Retinal pigment epithelial cell (primary cell): ENCODE measurements around the gene GPX8.
A peak's percentile ranks its signal among the peaks of the same experiment; 100 is the strongest.

Experiments used
- DNase-seq: peaks from one replicate; pipeline ENCODE4 v3.0.0-alpha.2; 2010; ENCODE audit warnings: low read depth
- H3K4me3 ChIP-seq: 2 replicates; pipeline ENCODE4 v1.5.1; 2011; ENCODE audit warnings: mild to moderate bottlenecking, low read length, control low read depth, moderate library complexity
- TF ChIP-seq, protein P1 (sequence below): conservative IDR thresholded peaks from 2 replicates; pipeline ENCODE4 v1.5.1; 2011; ENCODE audit warnings: low read depth, low read length, control low read depth, inconsistent platforms

The GPX8 gene

DNA sequence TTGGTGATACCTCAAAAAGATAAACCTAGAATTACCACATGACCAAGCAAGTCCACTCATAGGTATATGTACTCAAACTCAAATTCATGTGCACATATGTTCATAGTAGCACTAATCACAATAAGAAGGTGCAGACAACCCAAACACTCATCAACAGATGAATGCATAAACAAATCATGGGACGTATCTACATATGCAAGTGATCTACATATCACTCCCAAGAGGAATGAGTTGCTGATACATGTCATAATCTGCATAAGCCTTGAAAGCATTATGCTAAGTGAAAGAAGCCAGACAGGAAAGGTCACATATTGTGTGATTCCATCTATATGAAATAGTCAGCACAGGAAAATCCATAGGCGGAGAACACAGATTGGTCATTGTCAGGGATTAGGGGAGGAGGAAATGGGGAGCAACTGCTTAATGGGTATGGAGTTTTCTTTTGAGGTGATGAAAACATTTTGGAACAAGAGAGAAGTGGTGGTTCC, 10.6 kb upstream of the GPX8 start:
- no peak overlapping the region for H3K4me3 ChIP-seq
- TF ChIP-seq, protein P1, sequence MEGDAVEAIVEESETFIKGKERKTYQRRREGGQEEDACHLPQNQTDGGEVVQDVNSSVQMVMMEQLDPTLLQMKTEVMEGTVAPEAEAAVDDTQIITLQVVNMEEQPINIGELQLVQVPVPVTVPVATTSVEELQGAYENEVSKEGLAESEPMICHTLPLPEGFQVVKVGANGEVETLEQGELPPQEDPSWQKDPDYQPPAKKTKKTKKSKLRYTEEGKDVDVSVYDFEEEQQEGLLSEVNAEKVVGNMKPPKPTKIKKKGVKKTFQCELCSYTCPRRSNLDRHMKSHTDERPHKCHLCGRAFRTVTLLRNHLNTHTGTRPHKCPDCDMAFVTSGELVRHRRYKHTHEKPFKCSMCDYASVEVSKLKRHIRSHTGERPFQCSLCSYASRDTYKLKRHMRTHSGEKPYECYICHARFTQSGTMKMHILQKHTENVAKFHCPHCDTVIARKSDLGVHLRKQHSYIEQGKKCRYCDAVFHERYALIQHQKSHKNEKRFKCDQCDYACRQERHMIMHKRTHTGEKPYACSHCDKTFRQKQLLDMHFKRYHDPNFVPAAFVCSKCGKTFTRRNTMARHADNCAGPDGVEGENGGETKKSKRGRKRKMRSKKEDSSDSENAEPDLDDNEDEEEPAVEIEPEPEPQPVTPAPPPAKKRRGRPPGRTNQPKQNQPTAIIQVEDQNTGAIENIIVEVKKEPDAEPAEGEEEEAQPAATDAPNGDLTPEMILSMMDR, result no peak
- no peak for DNase-seq

DNA sequence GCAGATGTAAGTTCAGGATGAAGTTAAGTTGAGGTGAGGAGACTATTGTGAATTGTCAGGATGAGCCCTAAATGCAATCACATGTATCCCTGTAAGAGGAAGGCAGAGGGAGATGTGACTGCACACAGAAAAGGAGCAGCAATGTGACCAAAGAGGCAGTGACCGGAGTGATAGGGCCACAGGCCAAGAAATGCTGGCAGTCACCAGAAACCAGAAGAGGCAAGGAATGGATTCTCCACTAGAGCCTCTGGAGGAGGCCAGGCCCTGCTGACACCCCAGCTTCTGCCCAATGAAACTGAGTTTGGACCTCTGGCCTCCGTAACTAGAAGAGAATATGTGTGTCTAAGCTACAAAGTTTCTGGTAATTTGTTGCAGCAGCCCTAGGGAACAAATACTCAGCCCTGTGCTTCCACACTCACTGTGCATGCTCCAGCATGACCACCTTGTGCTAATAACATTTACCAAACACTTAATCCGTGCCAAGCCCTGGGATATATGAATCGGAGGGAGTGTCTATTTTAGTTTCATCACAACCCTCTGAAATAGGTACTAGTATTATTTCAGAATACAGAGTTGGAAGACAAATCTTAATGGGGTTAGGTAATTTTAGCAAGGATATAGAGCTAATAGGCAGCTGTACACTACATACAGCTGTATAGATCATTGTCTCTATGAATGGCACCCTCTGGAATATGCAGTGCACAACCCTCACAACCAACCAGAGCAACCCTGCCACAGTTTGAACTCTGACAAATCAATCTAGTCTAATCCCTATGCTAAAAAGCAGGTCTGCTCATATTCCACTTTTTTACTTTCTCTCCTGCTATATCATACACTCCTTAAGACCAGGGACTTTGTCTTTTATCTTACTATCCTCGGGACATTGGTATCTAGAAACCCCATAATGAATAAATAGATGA, 7.8 kb upstream of the GPX8 start:
- TF ChIP-seq, protein P1, result no peak
- no peak for DNase-seq
- H3K4me3 ChIP-seq, result no peak overlapping the region

DNA sequence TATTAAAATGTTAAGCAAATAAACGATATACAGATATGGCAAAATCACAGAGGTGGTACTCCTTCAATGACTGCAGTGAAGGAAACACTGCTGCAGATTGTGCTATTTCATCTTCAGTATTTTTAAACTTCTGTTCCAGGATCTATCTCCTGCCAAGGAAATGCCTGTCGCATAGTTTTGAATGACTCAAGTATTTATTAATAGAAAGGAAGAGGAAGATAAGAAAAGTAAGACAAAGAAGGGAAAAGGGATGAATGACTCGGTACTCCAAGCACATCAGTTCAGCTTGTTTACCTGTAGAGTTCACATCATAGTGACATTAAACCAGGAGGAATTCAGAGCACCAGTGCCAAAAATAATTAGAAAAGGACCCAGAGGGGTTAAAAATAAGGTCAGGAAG, 5.1 kb upstream of the GPX8 start:
- TF ChIP-seq, protein P1, result no peak
- DNase-seq, result no peak
- H3K4me3 ChIP-seq, result no peak overlapping the region

DNA sequence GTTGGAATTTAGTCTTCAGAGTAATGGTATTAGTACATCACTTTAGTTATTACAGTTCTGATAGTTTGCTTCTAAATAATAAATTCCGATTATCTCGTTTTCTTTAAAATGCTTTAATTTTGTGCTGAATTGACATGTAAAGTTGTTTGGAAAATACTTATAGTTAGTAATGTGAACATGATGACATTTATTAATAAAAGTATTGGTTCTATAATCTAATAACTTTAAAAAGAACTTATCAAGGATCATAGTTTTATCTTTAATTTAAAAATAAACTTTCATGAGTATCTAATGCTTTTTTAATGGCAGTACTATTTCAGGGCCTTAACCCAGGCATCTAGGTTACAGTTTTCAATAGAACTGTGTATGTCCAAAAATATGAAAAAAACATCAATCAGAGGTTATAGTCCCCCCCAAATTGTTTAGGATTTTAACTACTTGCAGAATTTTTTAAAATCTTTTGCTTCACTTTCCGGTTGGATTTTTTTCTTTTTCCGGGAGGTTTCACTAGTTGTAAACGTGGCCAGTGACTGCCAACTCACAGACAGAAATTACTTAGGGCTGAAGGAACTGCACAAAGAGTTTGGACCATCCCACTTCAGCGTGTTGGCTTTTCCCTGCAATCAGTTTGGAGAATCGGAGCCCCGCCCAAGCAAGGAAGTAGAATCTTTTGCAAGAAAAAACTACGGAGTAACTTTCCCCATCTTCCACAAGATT, 680 bp downstream of the GPX8 start:
- peak; percentile 83 for DNase-seq
- TF ChIP-seq, protein P1, result no peak
- H3K4me3 ChIP-seq, result peak overlapping the region; percentile 85

DNA sequence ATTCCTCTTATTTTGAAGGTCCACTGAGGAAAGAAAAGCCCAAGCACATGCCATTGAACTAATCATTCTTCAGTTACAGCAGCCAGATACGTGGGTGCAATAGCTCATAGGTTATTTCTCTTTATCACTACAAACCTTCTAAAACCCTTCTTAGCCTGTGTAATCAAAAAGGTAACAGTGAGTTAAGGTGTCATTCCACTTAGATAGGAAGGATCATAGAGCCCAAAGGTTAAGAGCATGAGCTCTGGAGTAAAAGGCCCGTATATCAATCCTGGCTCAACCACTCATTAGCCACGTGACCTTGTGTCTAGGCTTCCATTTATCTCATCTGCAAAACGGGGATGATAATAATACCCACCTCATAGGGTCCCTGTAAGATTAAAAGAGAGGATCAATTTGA, 2.7 kb downstream of the GPX8 start:
- TF ChIP-seq, protein P1, result no peak
- DNase-seq, result no peak
- no peak overlapping the region for H3K4me3 ChIP-seq

DNA sequence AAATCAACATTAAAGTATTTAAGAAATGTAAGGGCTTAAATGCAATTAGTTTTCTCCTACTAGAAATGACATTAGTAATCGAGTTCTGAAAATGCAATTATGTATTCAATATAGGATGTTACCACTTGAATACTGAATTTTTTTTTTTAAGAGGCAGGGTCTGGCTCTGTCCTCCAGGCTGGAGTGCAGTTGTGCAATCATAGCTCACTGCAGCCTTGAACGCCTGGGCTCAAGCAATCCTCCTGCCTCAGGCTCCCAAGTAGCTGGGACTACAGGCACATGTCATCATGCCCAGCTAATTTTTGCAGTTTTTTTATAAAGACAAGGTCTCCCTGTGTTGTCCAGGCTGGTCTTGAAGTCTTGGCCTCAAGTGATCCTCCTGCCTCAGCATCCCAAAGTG, 11.5 kb downstream of the GPX8 start:
- H3K4me3 ChIP-seq, result no peak overlapping the region
- TF ChIP-seq, protein P1, result no peak
- no peak for DNase-seq
